Astrocyte (in vitro differentiated cells and primary cell): Measurements from ENCODE around the gene ABCF2. TPM values are rescaled to one million over a fixed set of nuclear protein-coding genes. Genes with fewer than 3 reads are reported as not detected.

Source experiments
- DNase-seq: peaks from one replicate; pipeline ENCODE4 v3.0.0-alpha.2; 2010; ENCODE audit warnings: low read depth
- FAIRE-seq: peaks from 2 replicates; lab custom pipeline; 2011; peaks lifted over from hg19 to GRCh38; lab: Jason Lieb, UNC
- H2AFZ ChIP-seq: 2 replicates; pipeline ENCODE4 v1.6.0; 2012; ENCODE audit warnings: low read depth, low read length, inconsistent platforms
- H3K27ac ChIP-seq: 2 replicates; pipeline ENCODE4 v1.5.1; 2011; ENCODE audit warnings: low read depth, low read length, inconsistent platforms
- H3K27me3 ChIP-seq: 2 replicates; pipeline ENCODE4 v1.6.0; 2011; ENCODE audit warnings: low read length, inconsistent platforms; ENCODE audit not compliant: insufficient read depth
- H3K36me3 ChIP-seq: 2 replicates; pipeline ENCODE4 v1.5.1; 2011; ENCODE audit warnings: low read length, inconsistent platforms; ENCODE audit not compliant: insufficient read depth
- H3K4me1 ChIP-seq: 2 replicates; pipeline ENCODE4 v1.5.1; 2011; ENCODE audit warnings: low read length, inconsistent platforms; ENCODE audit not compliant: insufficient read depth
- H3K4me2 ChIP-seq: 2 replicates; pipeline ENCODE4 v1.6.0; 2012; ENCODE audit warnings: low read length, inconsistent platforms
- H3K4me3 ChIP-seq: 2 replicates; pipeline ENCODE4 v1.5.1; 2011; ENCODE audit warnings: low read depth, mild to moderate bottlenecking, low read length, inconsistent platforms; ENCODE audit not compliant: insufficient read depth
- H3K79me2 ChIP-seq: 2 replicates; pipeline ENCODE4 v1.6.0; 2012; ENCODE audit warnings: mild to moderate bottlenecking, low read length, inconsistent platforms; ENCODE audit not compliant: insufficient read depth
- H3K9ac ChIP-seq: 2 replicates; pipeline ENCODE4 v1.6.0; 2012; ENCODE audit warnings: mild to moderate bottlenecking, low read length, inconsistent platforms
- H3K9me3 ChIP-seq: 2 replicates; pipeline ENCODE4 v1.5.1; 2012; ENCODE audit warnings: low read depth, mild to moderate bottlenecking, low read length, inconsistent platforms; ENCODE audit not compliant: insufficient read depth
- H4K20me1 ChIP-seq: 2 replicates; pipeline ENCODE4 v1.6.0; 2012; ENCODE audit warnings: low read length, inconsistent platforms; ENCODE audit not compliant: insufficient read depth
- H3K27ac Mint-ChIP-seq: one replicate; pipeline ENCODE4 v1.8.0; 2021; ENCODE audit warnings: mild to moderate bottlenecking, mixed read lengths; ENCODE audit not compliant: unreplicated experiment
- H3K27me3 Mint-ChIP-seq: one replicate; pipeline ENCODE4 v1.8.0; 2021; ENCODE audit warnings: low read depth, mixed read lengths; ENCODE audit not compliant: unreplicated experiment
- H3K36me3 Mint-ChIP-seq: one replicate; pipeline ENCODE4 v1.8.0; 2021; ENCODE audit warnings: low read depth, mixed read lengths; ENCODE audit not compliant: unreplicated experiment
- H3K4me1 Mint-ChIP-seq: one replicate; pipeline ENCODE4 v1.8.0; 2021; ENCODE audit warnings: low read depth, mixed read lengths; ENCODE audit not compliant: unreplicated experiment
- H3K4me3 Mint-ChIP-seq: one replicate; pipeline ENCODE4 v1.8.0; 2021; ENCODE audit warnings: mild to moderate bottlenecking, moderate library complexity, mixed read lengths; ENCODE audit not compliant: unreplicated experiment
- H3K9me3 Mint-ChIP-seq: one replicate; pipeline ENCODE4 v1.8.0; 2021; ENCODE audit warnings: mild to moderate bottlenecking, mixed read lengths; ENCODE audit not compliant: unreplicated experiment
- EZH2 ChIP-seq: IDR thresholded peaks from 2 replicates; pipeline ENCODE4 v1.6.1; 2012; ENCODE audit warnings: mild to moderate bottlenecking, low read length, inconsistent platforms; ENCODE audit not compliant: insufficient read depth
- total RNA-seq: library from RNA; stranded (reverse); gene quantifications from 2 replicates; pipeline ENCODE4 v1.2.1, GENCODE V29; 2021
- TF ChIP-seq, protein P1 (sequence below): IDR thresholded peaks from 2 replicates; pipeline ENCODE4 v1.5.1; 2011; ENCODE audit warnings: low read depth, mild to moderate bottlenecking, inconsistent platforms, low read length, moderate library complexity; ENCODE audit not compliant: insufficient read depth

The ABCF2 gene
- total RNA-seq, 1 donor from 2014 or later, result 53.2 TPM

DNA sequence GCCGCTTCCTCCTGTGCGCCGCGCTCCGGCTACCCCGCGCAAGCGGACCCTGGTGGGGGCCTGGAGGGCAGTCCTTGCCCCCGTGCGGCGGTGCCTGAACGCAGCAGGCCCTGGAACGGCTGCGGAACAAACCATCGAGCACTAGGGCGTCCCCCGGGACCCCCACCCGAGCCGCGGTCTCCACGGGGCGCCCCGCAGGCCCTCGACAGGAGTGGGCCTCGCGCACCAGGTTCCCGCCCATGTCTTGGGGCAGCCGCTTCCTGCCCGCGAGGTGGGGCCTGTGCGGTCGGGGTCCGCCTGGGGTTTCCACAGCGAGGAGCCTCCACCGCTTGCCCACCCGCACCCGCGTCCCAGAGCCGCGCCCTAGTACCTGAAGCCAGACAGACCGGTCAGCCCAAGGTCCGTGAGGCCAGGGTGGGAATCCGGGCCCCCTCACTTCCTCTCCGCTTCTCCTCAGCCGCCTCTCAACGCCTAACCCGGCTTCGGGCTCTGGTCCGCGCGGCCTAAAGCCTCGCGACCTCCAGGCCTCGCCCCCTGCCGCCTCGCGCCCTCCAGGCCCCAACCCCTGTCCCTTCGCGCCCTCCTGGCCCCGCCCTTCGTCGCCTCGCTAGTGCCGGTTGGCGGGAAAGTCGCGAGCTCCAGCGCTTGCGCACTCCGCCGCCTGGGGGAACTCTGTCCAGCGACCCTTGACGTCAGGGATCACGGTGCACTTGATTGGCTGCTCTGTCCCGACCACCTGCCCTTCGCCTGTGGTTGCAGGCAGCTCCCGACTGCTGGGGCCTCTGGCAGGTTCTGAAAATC is 52.6 kb downstream of the ABCF2 start:
- FAIRE-seq (no peak), DNase-seq (peak; percentile 8)
- peaks cover 90% of the 10 kb centered on the region for H3K27me3 Mint-ChIP-seq

GRCh38 chr7:151173386-151174245 is 53.4 kb downstream of the ABCF2 start:
- Histone ChIP-seq H3K27me3 (peaks cover 42% of the 10 kb centered on the region), H3K36me3 (no peaks in the 10 kb centered on the region), H3K4me2 (no peak overlapping the region), H2AFZ (no peak overlapping the region), H3K79me2 (no peaks in the 10 kb centered on the region), H3K9ac (no peak overlapping the region), H3K9me3 (no peaks in the 10 kb centered on the region), H4K20me1 (peaks cover 6% of the 10 kb centered on the region), H3K27ac (no peak overlapping the region), H3K4me1 (no peaks in the 10 kb centered on the region), H3K4me3 (no peak overlapping the region)
- Mint-ChIP-seq H3K27ac (no peak overlapping the region), H3K4me3 (no peak overlapping the region), H3K27me3 (peaks cover 90% of the 10 kb centered on the region), H3K4me1 (no peaks in the 10 kb centered on the region), H3K36me3 (no peaks in the 10 kb centered on the region), H3K9me3 (peaks cover 7% of the 10 kb centered on the region)
- TF ChIP-seq EZH2, result no peak
- TF ChIP-seq, protein P1, sequence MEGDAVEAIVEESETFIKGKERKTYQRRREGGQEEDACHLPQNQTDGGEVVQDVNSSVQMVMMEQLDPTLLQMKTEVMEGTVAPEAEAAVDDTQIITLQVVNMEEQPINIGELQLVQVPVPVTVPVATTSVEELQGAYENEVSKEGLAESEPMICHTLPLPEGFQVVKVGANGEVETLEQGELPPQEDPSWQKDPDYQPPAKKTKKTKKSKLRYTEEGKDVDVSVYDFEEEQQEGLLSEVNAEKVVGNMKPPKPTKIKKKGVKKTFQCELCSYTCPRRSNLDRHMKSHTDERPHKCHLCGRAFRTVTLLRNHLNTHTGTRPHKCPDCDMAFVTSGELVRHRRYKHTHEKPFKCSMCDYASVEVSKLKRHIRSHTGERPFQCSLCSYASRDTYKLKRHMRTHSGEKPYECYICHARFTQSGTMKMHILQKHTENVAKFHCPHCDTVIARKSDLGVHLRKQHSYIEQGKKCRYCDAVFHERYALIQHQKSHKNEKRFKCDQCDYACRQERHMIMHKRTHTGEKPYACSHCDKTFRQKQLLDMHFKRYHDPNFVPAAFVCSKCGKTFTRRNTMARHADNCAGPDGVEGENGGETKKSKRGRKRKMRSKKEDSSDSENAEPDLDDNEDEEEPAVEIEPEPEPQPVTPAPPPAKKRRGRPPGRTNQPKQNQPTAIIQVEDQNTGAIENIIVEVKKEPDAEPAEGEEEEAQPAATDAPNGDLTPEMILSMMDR, result no peak
- DNase-seq, result no peak
- FAIRE-seq, result no peak

More for the DNA sequence above, 52.6 kb downstream of the ABCF2 start:
- no peak overlapping the region for H3K27ac ChIP-seq
- H4K20me1 ChIP-seq, result peaks cover 3% of the 10 kb centered on the region
- H3K27me3 ChIP-seq, result peaks cover 40% of the 10 kb centered on the region
- no peak overlapping the region for H2AFZ ChIP-seq
- H3K4me1 ChIP-seq, result no peaks in the 10 kb centered on the region
- no peak for TF ChIP-seq EZH2
- TF ChIP-seq, protein P1, result no peak
- Mint-ChIP-seq H3K4me3 (no peak overlapping the region), H3K36me3 (no peaks in the 10 kb centered on the region), H3K27ac (no peak overlapping the region), H3K4me1 (no peaks in the 10 kb centered on the region), H3K9me3 (peaks cover 5% of the 10 kb centered on the region)
- no peaks in the 10 kb centered on the region for H3K79me2 ChIP-seq
- H3K9me3 ChIP-seq, result no peaks in the 10 kb centered on the region
- H3K9ac ChIP-seq, result no peak overlapping the region
- H3K4me2 ChIP-seq, result no peak overlapping the region
- no peak overlapping the region for H3K4me3 ChIP-seq
- no peaks in the 10 kb centered on the region for H3K36me3 ChIP-seq
